K562 (cell line): Measurements from ENCODE around the gene POLR1A. TPM values are rescaled to one million over a fixed set of nuclear protein-coding genes. Genes with fewer than 3 reads are reported as not detected.

ENCODE experiments used
- CREM ChIP-seq: IDR thresholded peaks from 2 replicates; pipeline ENCODE4 v1.6.1; 2014; ENCODE audit warnings: antibody characterized with exemption, low read depth
- ETS2 ChIP-seq: IDR thresholded peaks from 2 replicates; pipeline ENCODE4 v1.6.1; 2016; ENCODE audit warnings: borderline replicate concordance, missing genetic modification characterization, mild to moderate bottlenecking, moderate library complexity, missing compliant biosample characterization; ENCODE audit not compliant: poor library complexity, severe bottlenecking
- FOXO4 ChIP-seq: fragments of 450-650 bp; formaldehyde crosslinking; IDR thresholded peaks from 2 replicates; pipeline ENCODE4 v1.4.0; 2020; ENCODE audit warnings: mild to moderate bottlenecking, moderate library complexity
- HMG20A ChIP-seq: fragments of 450-650 bp; formaldehyde crosslinking; conservative IDR thresholded peaks from 2 replicates; pipeline ENCODE4 v1.4.0; 2020; ENCODE audit warnings: mild to moderate bottlenecking, mixed read lengths
- KAT8 ChIP-seq: fragments of 450-650 bp; IDR thresholded peaks from 2 replicates; pipeline ENCODE4 v1.6.1; 2016; ENCODE audit warnings: low read depth, mild to moderate bottlenecking
- NFIC ChIP-seq: fragments of 450-650 bp; IDR thresholded peaks from 2 replicates; pipeline ENCODE4 v1.6.1; 2017; ENCODE audit warnings: mild to moderate bottlenecking, inconsistent platforms
- NRF1 ChIP-seq, 2 experiments: fragments of 450-650 bp; IDR thresholded peaks in 1 of 2; conservative IDR thresholded peaks in 1 of 2; 2 replicates each; pipeline ENCODE4 v1.6.1; 2014; ENCODE audit warnings: mild to moderate bottlenecking in 2 of 2
- POLR3A ChIP-seq: IDR thresholded peaks from 2 replicates; pipeline ENCODE4 v1.6.1; 2011; ENCODE audit warnings: borderline replicate concordance, mild to moderate bottlenecking, moderate library complexity; ENCODE audit not compliant: insufficient read length, insufficient read depth; ENCODE audit errors: extremely low read depth
- RBM39 ChIP-seq: fragments of 200-400 bp; formaldehyde crosslinking; optimal IDR thresholded peaks from 2 replicates; pipeline ENCODE3; 2018; ENCODE audit warnings: low read depth, low read length
- SLC30A9 ChIP-seq: fragments of 250-450 bp; sonication (Bioruptor Pico); IDR thresholded peaks from 2 replicates; pipeline ENCODE4 v1.8.0; 2022; ENCODE audit warnings: mild to moderate bottlenecking, moderate library complexity
- SP1 ChIP-seq: sonication (generic); formaldehyde crosslinking; IDR thresholded peaks from 2 replicates; pipeline ENCODE4 v1.8.1; 2022; ENCODE audit warnings: mild to moderate bottlenecking, missing genetic modification reagents
- SRSF7 ChIP-seq: fragments of 200-400 bp; formaldehyde crosslinking; optimal IDR thresholded peaks from 2 replicates; pipeline ENCODE3; 2017; ENCODE audit warnings: mild to moderate bottlenecking, low read depth, low read length
- STAG1 ChIP-seq: sonication (generic); formaldehyde crosslinking; IDR thresholded peaks from 2 replicates; pipeline ENCODE4 v1.5.0; 2020; ENCODE audit warnings: missing genetic modification reagents, borderline replicate concordance
- TOE1 ChIP-seq, 2 experiments: fragments of 450-650 bp in 1 of 2; sonication (generic) in 1 of 2; formaldehyde crosslinking in 1 of 2; IDR thresholded peaks; 2 replicates each; pipeline versions ENCODE4 v1.7.1 to v1.8.0; 2016 to 2022; ENCODE audit warnings: borderline replicate concordance in 2 of 2, mild to moderate bottlenecking in 2 of 2, antibody characterized with exemption in 1 of 2, inconsistent platforms in 1 of 2, low read depth in 1 of 2, missing genetic modification reagents in 1 of 2, moderate library complexity in 1 of 2
- YY1 ChIP-seq, 3 experiments: IDR thresholded peaks; 2 replicates each; pipeline ENCODE4 v1.6.1; 2011; ENCODE audit warnings: low read length in 2 of 3, mild to moderate bottlenecking in 2 of 3, moderate library complexity in 2 of 3, borderline replicate concordance in 1 of 3, control low read depth in 1 of 3, low read depth in 1 of 3; ENCODE audit not compliant: insufficient read depth in 3 of 3, insufficient replicate concordance in 2 of 3, control insufficient read depth in 1 of 3, insufficient read length in 1 of 3; ENCODE audit errors: extremely low read depth in 1 of 3
- ZBED1 ChIP-seq: IDR thresholded peaks from 2 replicates; pipeline ENCODE4 v1.6.1; 2014
- ZFPM2 ChIP-seq: fragments of 250-450 bp; sonication (Bioruptor Pico); IDR thresholded peaks from 2 replicates; pipeline ENCODE4 v1.5.1; 2022; ENCODE audit warnings: mild to moderate bottlenecking
- ZFX ChIP-seq: sonication (generic); formaldehyde crosslinking; IDR thresholded peaks from 2 replicates; pipeline ENCODE4 v1.8.0; 2022; ENCODE audit warnings: mild to moderate bottlenecking, missing genetic modification reagents, moderate library complexity
- ZMIZ1 ChIP-seq, 2 experiments: fragments of 150-350 bp in 1 of 2; IDR thresholded peaks; 2 replicates each; pipeline ENCODE4 v1.6.1; 2012 to 2016; ENCODE audit warnings: low read depth in 2 of 2, low read length in 2 of 2, mild to moderate bottlenecking in 1 of 2, moderate library complexity in 1 of 2
- ZNF133 ChIP-seq: fragments of 250-450 bp; sonication (Bioruptor Pico); IDR thresholded peaks from 2 replicates; pipeline ENCODE4 v1.4.0; 2020; ENCODE audit warnings: mild to moderate bottlenecking
- ZNF444 ChIP-seq: fragments of 250-450 bp; sonication (Bioruptor Pico); IDR thresholded peaks from 2 replicates; pipeline ENCODE4 v1.4.0; 2020; ENCODE audit warnings: mild to moderate bottlenecking, moderate library complexity
- ZNF79 ChIP-seq: fragments of 250-450 bp; sonication (Bioruptor Pico); IDR thresholded peaks from 2 replicates; pipeline ENCODE4 v1.4.0; 2020; ENCODE audit warnings: low read depth, mild to moderate bottlenecking, moderate library complexity
- ZNF830 ChIP-seq: fragments of 250-450 bp; sonication (Bioruptor Pico); IDR thresholded peaks from 2 replicates; pipeline ENCODE4 v1.5.0; 2021; ENCODE audit warnings: mild to moderate bottlenecking
- ZSCAN29 ChIP-seq: fragments of 450-650 bp; IDR thresholded peaks from 2 replicates; pipeline ENCODE4 v1.6.1; 2017
- polyA plus RNA-seq, 8 experiments: library from polyadenylated mRNA; depleted of rRNA in 4 of 8; stranded (reverse) in 5 of 8; unstranded in 3 of 8; fragments of >200 nt; fragmentation: Nextera tagmentation in 2 of 8; fragmentation: Illumina TruSeq in 1 of 8; extraction: Ambion mirVana in 2 of 8; extraction: Trizol in 1 of 8; gene quantifications; 2 replicates each; pipeline versions ENCODE4 v1.2.1 to v1.2.3, GENCODE V29; 2011 to 2014; ENCODE audit warnings: inconsistent platforms in 1 of 8, missing spikeins in 1 of 8
- total RNA-seq, 7 experiments: library from RNA; depleted of rRNA in 6 of 7; stranded (reverse); fragments of >200 nt in 6 of 7; fragmentation: Illumina TruSeq in 2 of 7; extraction: Trizol in 2 of 7; gene quantifications; 2 replicates each; pipeline versions ENCODE4 v1.2.1 to v1.2.3, GENCODE V29; 2011 to 2021; ENCODE audit warnings: low replicate concordance in 1 of 7

Gene POLR1A
- total and polyA plus RNA-seq, 9 of the 15 experiments (the other 6 are each of a cell fraction or from before 2014, with no cell fraction given) = 3.0 to 72.1 (median 21.8) TPM

DNA sequence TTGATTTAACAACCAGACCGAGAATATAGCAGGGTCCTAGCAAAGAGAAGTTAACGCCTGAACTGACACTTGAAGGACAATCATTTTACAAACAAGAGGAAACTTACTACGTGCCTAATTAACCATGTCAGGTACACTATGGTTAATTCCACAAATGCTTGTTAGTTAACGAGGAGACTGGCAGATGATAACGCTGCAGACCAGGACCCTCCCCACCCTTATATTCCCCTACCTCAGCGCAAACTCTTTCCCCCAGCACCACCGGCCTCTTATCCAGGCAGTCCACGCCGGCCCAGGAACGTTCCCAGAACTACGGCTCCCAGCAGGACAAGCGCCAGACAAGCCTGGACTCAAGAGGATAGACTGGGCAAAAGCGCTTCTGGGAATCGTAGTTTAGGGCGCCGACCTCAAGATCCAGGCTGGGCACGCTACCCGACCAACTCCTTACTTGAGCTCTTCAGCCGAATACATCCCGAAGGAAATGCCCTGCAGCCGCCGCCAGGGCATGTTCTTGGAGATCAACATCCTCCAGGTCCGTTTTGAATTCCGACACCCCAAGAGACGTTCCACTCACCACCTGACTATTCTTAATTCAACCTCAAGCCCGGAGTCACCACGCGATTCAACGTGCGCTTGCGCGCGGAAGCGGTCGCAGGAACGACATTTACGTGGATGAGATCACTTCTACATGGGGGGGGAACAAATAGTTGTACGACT, at the start of gene POLR1A (continued):
- TF ChIP-seq ZMIZ1 (IDR thresholded peaks at IDR 0.05; ENCODE audit: low read depth in 2 of 2, low read length in 2 of 2) = 0 out of 4 replicates have a peak, but pooled peaks of 1 of the 2 experiments have one; percentile 49
- TF ChIP-seq HMG20A (CRISPR knock-in tag) = no peak
- no peak for TF ChIP-seq ZSCAN29
- TF ChIP-seq YY1 (IDR thresholded peaks at IDR 0.05; ENCODE audit: borderline replicate concordance in 1 of 3, control insufficient read depth in 1 of 3, extremely low read depth in 1 of 3, insufficient read depth in 3 of 3, insufficient read length in 1 of 3, insufficient replicate concordance in 2 of 3, low read depth in 1 of 3, low read length in 2 of 3) = no peak
- no peak for TF ChIP-seq FOXO4 (CRISPR knock-in tag)
- TF ChIP-seq STAG1 (CRISPR knock-in tag) = no peak
- TF ChIP-seq ZNF444 (CRISPR knock-in tag) = no peak
- peak; percentile 74 for TF ChIP-seq ZFX (CRISPR knock-in tag)
- no peak for TF ChIP-seq NFIC
- TF ChIP-seq POLR3A = no peak
- TF ChIP-seq KAT8 = no peak
- TF ChIP-seq ETS2 (tag) = no peak
- TF ChIP-seq SP1 = no peak
- no peak for TF ChIP-seq ZFPM2 (CRISPR knock-in tag)
- no peak for TF ChIP-seq RBM39
- no peak for TF ChIP-seq ZBED1
- no peak for TF ChIP-seq ZNF133 (CRISPR knock-in tag)
- no peak for TF ChIP-seq SRSF7
- no peak for TF ChIP-seq TOE1 (IDR thresholded peaks at IDR 0.05; ENCODE audit: borderline replicate concordance)
- TF ChIP-seq TOE1 (CRISPR knock-in tag; IDR thresholded peaks at IDR 0.05; ENCODE audit: borderline replicate concordance, low read depth) = no peak
- no peak for TF ChIP-seq SLC30A9 (CRISPR knock-in tag)
- TF ChIP-seq ZNF79 (CRISPR knock-in tag) = no peak
- no peak for TF ChIP-seq ZNF830
- TF ChIP-seq CREM = peak; percentile 47; the same call in 1 of the 2 replicates
- peak; percentile 99 for TF ChIP-seq NRF1 (conservative IDR thresholded peaks at IDR 0.05 in 1 of 2, IDR thresholded peaks at IDR 0.05 in 1 of 2)
